Muscle of leg (tissue), 16 donors: ENCODE data around the gene SCGB3A2. TPM values are rescaled to one million over a fixed set of nuclear protein-coding genes. Genes with fewer than 3 reads are reported as not detected.

ENCODE experiments used
- DNase-seq: peaks from one replicate; pipeline ENCODE4 v3.0.0; 2013
- H3K27ac ChIP-seq: one replicate; pipeline ENCODE4 v1.5.1; 2013; ENCODE audit warnings: mild to moderate bottlenecking, low read length, control low read depth
- H3K27me3 ChIP-seq: one replicate; pipeline ENCODE4 v1.6.1; 2013; ENCODE audit warnings: low read length; ENCODE audit not compliant: control insufficient read depth, insufficient read depth
- H3K36me3 ChIP-seq: one replicate; pipeline ENCODE4 v1.6.1; 2013; ENCODE audit warnings: low read length; ENCODE audit not compliant: control insufficient read depth, insufficient read depth
- H3K4me1 ChIP-seq: one replicate; pipeline ENCODE4 v1.6.1; 2013; ENCODE audit warnings: low read length; ENCODE audit not compliant: control insufficient read depth, insufficient read depth
- H3K4me3 ChIP-seq: one replicate; pipeline ENCODE4 v1.5.1; 2013; ENCODE audit warnings: low read length, control low read depth
- H3K9me3 ChIP-seq: replicated peaks from 2 replicates; pipeline ENCODE4 v1.6.1; 2013; ENCODE audit warnings: low read depth, low read length; ENCODE audit not compliant: control insufficient read depth
- WGBS: methylation state at CpG from one replicate; pipeline ENCODE4 v1.1.5; 2013; ENCODE audit warnings: missing lambda C conversion rate; ENCODE audit not compliant: insufficient coverage; 5-methylcytosine and 5-hydroxymethylcytosine counted together
- long read RNA-seq, 11 donors: transcript quantifications; one replicate each; lab custom pipeline, GENCODE V29; 2026
- polyA plus RNA-seq, 8 donors: library from polyadenylated mRNA; unstranded; fragments of 120-200 nt; gene quantifications; one replicate each; pipeline versions ENCODE4 v1.2.1 to v1.2.3, GENCODE V29; 2013; ENCODE audit warnings: inconsistent platforms in 1 of 8, low replicate concordance in 1 of 8; ENCODE audit not compliant: insufficient read length in 8 of 8, insufficient read depth in 1 of 8
- total RNA-seq: library from RNA; stranded (reverse); fragments of 120-200 nt; gene quantifications from one replicate; pipeline ENCODE4 v1.2.4, GENCODE V29; 2013

SCGB3A2 gene, protein sequence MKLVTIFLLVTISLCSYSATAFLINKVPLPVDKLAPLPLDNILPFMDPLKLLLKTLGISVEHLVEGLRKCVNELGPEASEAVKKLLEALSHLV
- total RNA-seq (not detected), polyA plus RNA-seq (10 to 100 TPM in 1 of 8 donors, under 1 TPM in 3, not detected in 4; 0.23 to 60.5 (median 0.33) TPM)
- long read RNA-seq, donor 1: 0 reads
- long read RNA-seq, donor 2: 0 reads
- long read RNA-seq, donor 3: 0 reads
- long read RNA-seq, donor 4: 0 reads
- long read RNA-seq, donor 5: 0 reads
- long read RNA-seq, donor 6: 0 reads
- long read RNA-seq, donor 7: 0 reads
- long read RNA-seq, donor 8: 0 reads
- long read RNA-seq, donor 9: 0 reads
- long read RNA-seq, donor 10: 0 reads
- long read RNA-seq, donor 11: 0 reads

DNA sequence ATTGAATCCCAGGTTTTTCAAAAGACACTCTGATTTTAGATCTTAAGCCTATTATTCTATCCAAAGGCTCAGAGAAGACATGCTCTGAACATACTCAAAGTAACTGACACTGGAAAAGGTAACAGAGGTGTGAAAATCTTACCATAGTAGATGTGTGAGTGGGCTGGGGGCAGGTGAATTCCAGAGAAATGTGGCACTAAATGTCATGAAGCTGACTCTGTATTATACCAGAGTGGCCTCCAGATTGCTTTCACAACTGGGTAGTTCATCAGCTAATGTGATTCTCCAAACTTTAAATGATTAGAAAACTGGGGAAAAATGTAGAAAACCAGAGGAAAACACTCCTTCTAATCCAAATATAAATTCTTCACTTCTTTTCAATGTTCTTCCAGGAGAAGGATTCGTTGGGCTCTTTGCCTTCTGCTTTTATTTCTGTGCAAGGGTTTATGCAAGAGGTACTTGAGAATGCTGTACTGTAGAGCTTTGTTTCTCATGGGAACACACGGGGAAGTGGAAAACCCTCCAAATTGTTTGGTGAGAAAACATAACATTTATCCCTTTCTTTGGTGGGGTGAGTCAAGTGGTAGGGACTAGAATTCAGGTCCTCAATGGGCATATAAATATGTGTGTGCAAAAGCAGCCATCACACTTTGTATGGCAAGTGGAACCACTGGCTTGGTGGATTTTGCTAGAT is at the start of gene SCGB3A2:
Gene SCGB3A2 (plus strand): TSS at position 646 of the 694 bp plus-strand sequence. CDS start 93 bp downstream, outside the sequence.
- Histone ChIP-seq H3K36me3 (no peaks in the 10 kb centered on the region), H3K27me3 (no peaks in the 10 kb centered on the region), H3K4me1 (no peaks in the 10 kb centered on the region), H3K27ac (no peak within 1 kb of the TSS), H3K9me3 (no peaks in the 10 kb centered on the region), H3K4me3 (no peak within 1 kb of the TSS)
- DNase-seq: no peak
- no CpG with 5 or more reads among the region's 2 CpGs for WGBS

DNA sequence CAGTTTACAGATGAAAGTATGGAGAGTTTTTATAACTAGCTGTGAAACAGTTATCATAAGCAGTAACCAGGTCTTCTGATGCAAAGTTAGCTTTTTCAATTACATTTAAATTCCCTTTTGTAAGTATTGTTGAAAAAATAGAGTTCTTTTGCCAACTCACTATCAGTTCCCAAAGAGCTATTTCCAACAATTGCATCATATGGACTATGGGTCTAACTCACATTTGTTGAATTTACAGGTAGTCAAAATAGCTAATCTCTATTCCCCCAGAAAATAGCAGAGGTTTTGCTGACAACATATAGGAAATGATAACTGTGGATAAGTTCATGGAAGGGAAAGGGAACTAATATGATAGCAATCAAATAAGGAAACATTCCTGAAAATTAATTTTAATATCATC is 48.5 kb upstream of the SCGB3A2 start:
- no peak for DNase-seq
- Histone ChIP-seq H3K36me3 (no peaks in the 10 kb centered on the region), H3K9me3 (no peaks in the 10 kb centered on the region), H3K4me1 (no peaks in the 10 kb centered on the region), H3K4me3 (no peak overlapping the region), H3K27me3 (no peaks in the 10 kb centered on the region), H3K27ac (no peak overlapping the region)

DNA sequence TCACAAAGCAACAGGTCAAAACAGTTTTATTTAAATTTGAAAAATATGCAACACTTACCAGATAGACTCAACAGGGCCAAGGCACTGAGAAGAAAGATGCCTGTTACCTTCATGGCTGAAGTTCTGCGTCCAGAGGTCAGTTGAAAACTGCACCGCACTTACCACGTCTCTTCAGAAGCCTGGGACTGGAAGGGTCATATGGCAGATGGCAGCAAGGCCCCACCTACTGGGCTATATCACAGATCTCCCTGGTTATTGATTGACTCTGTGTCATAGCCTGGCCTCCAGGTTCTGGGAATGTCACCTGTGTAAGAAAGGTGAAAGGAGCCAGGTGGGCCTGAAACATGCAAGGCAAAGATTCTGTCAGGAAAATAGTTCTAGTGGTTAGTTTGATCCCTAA is 47.0 kb upstream of the SCGB3A2 start, which contains the start of gene SPINK1:
Gene SPINK1 (minus strand): TSS at position 207 of the 400 bp plus-strand sequence. CDS start 94 bp downstream, at position 113.
- no peaks in the 10 kb centered on the region for H3K36me3 ChIP-seq
- no peak for DNase-seq
- no peaks in the 10 kb centered on the region for H3K27me3 ChIP-seq
- 90% methylated on average over 3 of the region's 3 CpGs for WGBS
- no peaks in the 10 kb centered on the region for H3K9me3 ChIP-seq
- H3K4me3 ChIP-seq: no peak within 1 kb of the TSS
- H3K27ac ChIP-seq: no peak within 1 kb of the TSS
- no peaks in the 10 kb centered on the region for H3K4me1 ChIP-seq

DNA sequence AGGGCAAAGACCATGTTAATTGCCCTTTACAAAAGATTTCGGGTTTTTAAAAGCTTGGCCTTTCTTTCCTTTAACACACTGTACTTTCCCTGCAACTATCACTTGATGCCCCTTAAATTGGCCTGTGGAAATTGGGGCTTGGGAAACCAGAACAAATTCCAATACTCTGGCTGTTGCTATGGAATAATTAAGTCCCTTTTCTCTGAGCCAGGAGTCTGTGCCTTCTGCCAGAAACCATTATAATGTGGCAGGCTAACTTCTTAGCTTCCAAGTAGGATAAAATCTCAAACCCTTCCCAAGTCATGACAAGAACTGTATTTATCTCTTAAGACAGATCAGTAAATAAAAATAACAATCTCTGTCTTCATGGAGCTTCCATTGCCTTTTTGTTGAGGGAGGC is 46.0 kb upstream of the SCGB3A2 start:
- H3K27me3 ChIP-seq: no peaks in the 10 kb centered on the region
- H3K9me3 ChIP-seq: no peaks in the 10 kb centered on the region
- H3K4me1 ChIP-seq: no peaks in the 10 kb centered on the region
- H3K36me3 ChIP-seq: no peaks in the 10 kb centered on the region
- no peak overlapping the region for H3K4me3 ChIP-seq
- peak; percentile 29 for DNase-seq
- WGBS: no CpG with 5 or more reads among the region's 1 CpG
- H3K27ac ChIP-seq: no peak overlapping the region

DNA sequence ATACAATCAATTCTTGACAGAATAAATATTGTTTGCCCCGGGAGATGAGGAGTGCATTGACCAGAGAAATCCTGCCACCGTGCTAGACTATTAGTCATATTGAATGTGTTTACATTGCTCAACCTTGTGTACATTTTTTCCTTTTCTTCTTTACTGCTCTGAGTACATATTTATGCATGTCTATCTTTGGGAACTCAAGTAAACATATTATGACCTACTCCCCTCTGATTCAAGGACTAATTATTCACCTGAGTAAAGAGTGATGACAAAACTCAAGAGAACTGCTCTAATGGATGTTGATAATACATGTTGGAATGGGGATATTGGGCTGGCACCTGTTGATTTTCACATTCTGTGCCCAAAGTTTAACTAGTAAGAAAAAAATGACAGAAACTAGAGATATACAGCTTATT is 43.1 kb upstream of the SCGB3A2 start:
- WGBS: no CpG with 5 or more reads among the region's 2 CpGs
- H3K27ac ChIP-seq: no peak overlapping the region

GRCh38 chr5:147836439-147836838 is 42.1 kb upstream of the SCGB3A2 start:
- Histone ChIP-seq H3K27ac (no peak overlapping the region), H3K36me3 (no peaks in the 10 kb centered on the region), H3K27me3 (no peaks in the 10 kb centered on the region), H3K4me1 (no peaks in the 10 kb centered on the region), H3K4me3 (no peak overlapping the region), H3K9me3 (no peaks in the 10 kb centered on the region)
- WGBS: 79% methylated on average over 2 of the region's 3 CpGs
- no peak for DNase-seq

More for the DNA sequence above, 43.1 kb upstream of the SCGB3A2 start:
- no peaks in the 10 kb centered on the region for H3K9me3 ChIP-seq
- no peak for DNase-seq
- H3K4me3 ChIP-seq: no peak overlapping the region
- no peaks in the 10 kb centered on the region for H3K36me3 ChIP-seq
- no peaks in the 10 kb centered on the region for H3K27me3 ChIP-seq
- no peaks in the 10 kb centered on the region for H3K4me1 ChIP-seq

DNA sequence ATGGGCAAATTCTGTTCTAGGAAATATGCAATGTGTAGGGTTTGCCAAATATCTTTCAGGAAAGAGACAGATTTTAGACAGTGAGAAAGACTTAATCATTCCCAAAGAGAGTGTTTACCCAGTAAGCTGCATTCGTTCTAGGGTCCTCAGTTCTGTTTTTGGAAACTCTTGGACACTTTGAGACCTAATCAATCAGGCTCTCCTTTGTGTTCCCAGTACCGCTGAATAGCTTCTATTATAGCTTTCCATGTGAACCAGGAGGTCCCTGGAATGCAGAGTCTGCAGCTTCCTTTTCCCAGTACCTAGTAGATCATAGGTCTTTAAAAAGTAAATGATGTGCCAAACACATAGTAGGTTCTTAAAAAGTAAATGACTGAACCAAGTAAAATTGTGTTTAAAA is 35.6 kb upstream of the SCGB3A2 start:
- Histone ChIP-seq H3K4me1 (no peaks in the 10 kb centered on the region), H3K4me3 (no peak overlapping the region), H3K36me3 (no peaks in the 10 kb centered on the region), H3K9me3 (no peaks in the 10 kb centered on the region), H3K27ac (no peak overlapping the region), H3K27me3 (no peaks in the 10 kb centered on the region)
- 75% methylated on average over 1 of the region's 2 CpGs for WGBS
- no peak for DNase-seq

DNA sequence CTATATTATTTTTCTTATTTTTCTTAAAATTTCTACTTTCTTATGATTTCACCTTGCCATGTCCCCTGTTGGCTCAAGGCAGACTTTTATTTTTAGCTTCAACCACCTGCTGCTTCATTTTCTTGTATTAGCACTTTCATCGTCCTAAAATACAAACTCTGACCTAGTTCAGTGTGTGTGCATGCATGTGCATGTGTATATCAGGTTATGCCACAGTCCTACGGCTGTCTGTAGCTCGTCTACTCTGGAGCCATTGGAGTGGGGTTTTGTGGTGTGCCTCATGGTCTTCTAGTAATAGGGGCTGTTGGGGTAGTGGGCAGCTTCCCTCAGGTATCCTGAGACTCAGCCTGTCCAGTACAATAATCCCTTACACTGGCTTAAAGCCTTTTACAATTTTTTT is 33.7 kb upstream of the SCGB3A2 start:
- no peaks in the 10 kb centered on the region for H3K27me3 ChIP-seq
- H3K4me1 ChIP-seq: no peaks in the 10 kb centered on the region
- H3K9me3 ChIP-seq: no peaks in the 10 kb centered on the region
- H3K27ac ChIP-seq: no peak overlapping the region
- DNase-seq: no peak
- no peak overlapping the region for H3K4me3 ChIP-seq
- H3K36me3 ChIP-seq: no peaks in the 10 kb centered on the region
- WGBS: no CpG with 5 or more reads among the region's 3 CpGs

DNA sequence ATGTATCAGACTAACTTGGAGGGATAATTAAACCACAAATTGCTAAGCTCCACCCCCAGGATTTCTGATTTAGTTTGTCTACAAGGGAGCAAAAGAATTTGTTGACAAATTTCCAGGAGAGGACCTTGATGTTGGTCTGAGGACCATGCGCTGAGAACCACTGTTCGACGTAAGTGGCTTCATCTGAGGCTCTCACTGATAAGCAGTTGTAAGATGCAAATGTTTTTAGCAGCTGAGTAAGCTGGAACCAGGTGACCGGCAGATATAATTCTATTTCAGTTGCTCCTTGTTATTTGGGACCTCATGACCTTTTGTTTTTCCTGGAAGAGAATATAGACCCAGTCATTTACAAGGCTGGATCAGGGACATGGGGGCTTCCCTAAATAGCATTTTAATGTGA is 32.9 kb upstream of the SCGB3A2 start:
- 91% methylated on average over 3 of the region's 4 CpGs for WGBS

GRCh38 chr5:147849226-147849625 is 29.3 kb upstream of the SCGB3A2 start:
- H3K4me1 ChIP-seq: no peaks in the 10 kb centered on the region
- H3K9me3 ChIP-seq: no peaks in the 10 kb centered on the region
- no peaks in the 10 kb centered on the region for H3K27me3 ChIP-seq
- no peak for DNase-seq
- no peak overlapping the region for H3K27ac ChIP-seq
- no CpG with 5 or more reads among the region's 2 CpGs for WGBS
- H3K36me3 ChIP-seq: no peaks in the 10 kb centered on the region
- no peak overlapping the region for H3K4me3 ChIP-seq

More for the DNA sequence above, 32.9 kb upstream of the SCGB3A2 start:
- H3K27me3 ChIP-seq: no peaks in the 10 kb centered on the region
- H3K27ac ChIP-seq: no peak overlapping the region
- no peaks in the 10 kb centered on the region for H3K36me3 ChIP-seq
- H3K9me3 ChIP-seq: no peaks in the 10 kb centered on the region
- DNase-seq: no peak
- no peaks in the 10 kb centered on the region for H3K4me1 ChIP-seq
- no peak overlapping the region for H3K4me3 ChIP-seq
